Glutamatergic neuron (in vitro differentiated cells): Measurements from ENCODE around the gene C1orf232. TPM values are rescaled to one million over a fixed set of nuclear protein-coding genes. Genes with fewer than 3 reads are reported as not detected.

ENCODE experiments used
- DNase-seq: peaks from one replicate; pipeline ENCODE4 v3.0.0; 2022
- H3K27ac Mint-ChIP-seq: one replicate; pipeline ENCODE4 v1.8.0; 2020; ENCODE audit warnings: mild to moderate bottlenecking, mixed read lengths, inconsistent platforms; ENCODE audit not compliant: unreplicated experiment
- H3K27me3 Mint-ChIP-seq: one replicate; pipeline ENCODE4 v1.8.0; 2020; ENCODE audit warnings: mild to moderate bottlenecking, moderate library complexity, mixed read lengths, inconsistent platforms; ENCODE audit not compliant: unreplicated experiment
- H3K36me3 Mint-ChIP-seq: one replicate; pipeline ENCODE4 v1.8.0; 2020; ENCODE audit warnings: mild to moderate bottlenecking, mixed read lengths, inconsistent platforms; ENCODE audit not compliant: unreplicated experiment
- H3K4me1 Mint-ChIP-seq: one replicate; pipeline ENCODE4 v1.8.0; 2020; ENCODE audit warnings: mild to moderate bottlenecking, low read depth, mixed read lengths, inconsistent platforms; ENCODE audit not compliant: unreplicated experiment
- H3K4me3 Mint-ChIP-seq: one replicate; pipeline ENCODE4 v1.8.0; 2020; ENCODE audit warnings: mild to moderate bottlenecking, mixed read lengths, inconsistent platforms; ENCODE audit not compliant: unreplicated experiment
- H3K9me3 Mint-ChIP-seq: one replicate; pipeline ENCODE4 v1.8.0; 2020; ENCODE audit warnings: mild to moderate bottlenecking, moderate library complexity, mixed read lengths, inconsistent platforms; ENCODE audit not compliant: unreplicated experiment
- total RNA-seq: library from RNA; stranded (reverse); fragmentation: NEBNext Ultra II Directional; extraction: Animal tissue kit (Norgen Biotek cat#: 25700); gene quantifications from one replicate; pipeline ENCODE4 v1.2.1, GENCODE V29; 2021; ENCODE audit not compliant: unreplicated experiment
- TF ChIP-seq, protein P1 (sequence below): fragments of 200-600 bp; sonication (generic); IDR thresholded peaks from one replicate; pipeline ENCODE4 v1.5.0; 2021; ENCODE audit not compliant: partially characterized antibody, unreplicated experiment

The C1orf232 gene
- total RNA-seq, 1 donor from 2014 or later: not detected

DNA sequence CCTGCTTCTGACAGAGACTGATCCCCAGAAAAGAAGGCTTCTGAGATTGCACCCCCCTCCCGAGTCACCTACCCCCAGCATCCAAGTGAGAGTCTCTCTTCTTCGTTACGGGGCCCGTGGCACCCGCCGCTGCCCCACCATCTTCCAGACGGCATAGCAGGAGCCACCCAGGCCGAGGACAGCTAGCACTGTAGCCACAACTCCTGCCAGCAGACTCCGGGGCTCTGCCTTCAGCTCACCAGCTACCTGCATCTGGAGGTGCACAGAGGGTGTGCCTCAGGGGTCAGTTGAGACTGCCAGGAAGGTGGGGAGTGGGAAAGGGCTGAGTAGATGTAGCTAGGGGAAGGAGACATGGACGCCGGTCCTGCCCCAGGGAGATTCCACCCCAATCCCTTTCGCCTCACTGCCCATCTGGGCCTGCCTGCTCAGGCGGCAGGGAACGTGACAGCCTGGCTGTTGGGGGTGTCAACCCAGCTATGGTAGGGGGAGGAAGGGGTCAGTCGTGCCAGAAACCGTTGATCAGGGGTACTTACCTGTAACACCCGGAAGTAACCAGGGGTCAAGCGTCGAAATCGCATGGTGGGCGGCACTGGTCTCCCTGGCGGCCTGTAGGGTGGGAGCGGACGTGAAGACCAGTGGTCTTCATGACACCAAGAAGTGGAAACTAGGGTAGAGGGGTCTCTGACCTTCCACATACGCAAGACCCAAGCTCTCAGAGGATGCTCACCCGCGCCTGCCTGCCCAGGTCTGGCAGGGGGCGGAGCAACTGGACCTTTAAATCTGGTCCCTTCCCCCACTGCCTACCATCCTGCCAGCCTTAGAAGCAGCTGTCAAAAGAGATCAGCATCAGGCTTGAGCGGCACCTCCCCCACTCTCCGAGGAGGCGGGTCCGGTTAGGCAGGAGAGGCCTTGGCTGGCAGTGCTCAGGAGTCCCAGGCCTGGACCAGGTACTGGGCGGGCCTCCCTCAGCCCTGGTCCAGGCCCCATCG is 2.6 kb upstream of the C1orf232 start, which contains the start of gene ZNF593OS:
Gene ZNF593OS (minus strand): TSS at position 749 of the 989 bp plus-strand sequence. CDS start 171 bp downstream, at position 578.
- Mint-ChIP-seq H3K9me3 (peaks cover 3% of the 10 kb centered on the region), H3K36me3 (no peaks in the 10 kb centered on the region), H3K4me1 (peaks cover 9% of the 10 kb centered on the region), H3K27me3 (peaks cover 13% of the 10 kb centered on the region), H3K27ac (peak within 1 kb of the TSS; percentile 70), H3K4me3 (peak within 1 kb of the TSS; percentile 93)
- TF ChIP-seq, protein P1, sequence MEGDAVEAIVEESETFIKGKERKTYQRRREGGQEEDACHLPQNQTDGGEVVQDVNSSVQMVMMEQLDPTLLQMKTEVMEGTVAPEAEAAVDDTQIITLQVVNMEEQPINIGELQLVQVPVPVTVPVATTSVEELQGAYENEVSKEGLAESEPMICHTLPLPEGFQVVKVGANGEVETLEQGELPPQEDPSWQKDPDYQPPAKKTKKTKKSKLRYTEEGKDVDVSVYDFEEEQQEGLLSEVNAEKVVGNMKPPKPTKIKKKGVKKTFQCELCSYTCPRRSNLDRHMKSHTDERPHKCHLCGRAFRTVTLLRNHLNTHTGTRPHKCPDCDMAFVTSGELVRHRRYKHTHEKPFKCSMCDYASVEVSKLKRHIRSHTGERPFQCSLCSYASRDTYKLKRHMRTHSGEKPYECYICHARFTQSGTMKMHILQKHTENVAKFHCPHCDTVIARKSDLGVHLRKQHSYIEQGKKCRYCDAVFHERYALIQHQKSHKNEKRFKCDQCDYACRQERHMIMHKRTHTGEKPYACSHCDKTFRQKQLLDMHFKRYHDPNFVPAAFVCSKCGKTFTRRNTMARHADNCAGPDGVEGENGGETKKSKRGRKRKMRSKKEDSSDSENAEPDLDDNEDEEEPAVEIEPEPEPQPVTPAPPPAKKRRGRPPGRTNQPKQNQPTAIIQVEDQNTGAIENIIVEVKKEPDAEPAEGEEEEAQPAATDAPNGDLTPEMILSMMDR: no peak
- DNase-seq: peak; percentile 65

DNA sequence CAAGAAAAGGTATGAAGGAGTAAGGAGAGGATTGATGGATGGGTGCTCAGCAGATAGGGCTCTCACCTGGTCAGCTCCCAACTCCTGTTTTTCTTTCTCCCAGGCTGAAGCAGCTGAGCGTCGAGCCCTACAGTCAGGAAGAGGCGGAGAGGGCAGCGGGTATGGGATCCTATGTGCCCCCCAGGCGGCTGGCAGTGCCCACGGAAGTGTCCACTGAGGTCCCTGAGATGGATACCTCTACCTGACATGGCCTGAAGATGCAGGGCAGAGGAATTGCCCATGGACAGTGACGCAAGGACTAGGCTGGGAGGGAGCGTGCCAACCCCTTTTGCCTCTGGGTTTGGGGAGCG is 1.7 kb upstream of the C1orf232 start:
- no peak for DNase-seq
- peak overlapping the region; percentile 84 for H3K27ac Mint-ChIP-seq
- peaks cover 3% of the 10 kb centered on the region for H3K9me3 Mint-ChIP-seq
- H3K27me3 Mint-ChIP-seq: peaks cover 13% of the 10 kb centered on the region
- H3K4me3 Mint-ChIP-seq: peak overlapping the region; percentile 93
- TF ChIP-seq, protein P1: no peak
- no peaks in the 10 kb centered on the region for H3K36me3 Mint-ChIP-seq
- H3K4me1 Mint-ChIP-seq: peaks cover 9% of the 10 kb centered on the region

DNA sequence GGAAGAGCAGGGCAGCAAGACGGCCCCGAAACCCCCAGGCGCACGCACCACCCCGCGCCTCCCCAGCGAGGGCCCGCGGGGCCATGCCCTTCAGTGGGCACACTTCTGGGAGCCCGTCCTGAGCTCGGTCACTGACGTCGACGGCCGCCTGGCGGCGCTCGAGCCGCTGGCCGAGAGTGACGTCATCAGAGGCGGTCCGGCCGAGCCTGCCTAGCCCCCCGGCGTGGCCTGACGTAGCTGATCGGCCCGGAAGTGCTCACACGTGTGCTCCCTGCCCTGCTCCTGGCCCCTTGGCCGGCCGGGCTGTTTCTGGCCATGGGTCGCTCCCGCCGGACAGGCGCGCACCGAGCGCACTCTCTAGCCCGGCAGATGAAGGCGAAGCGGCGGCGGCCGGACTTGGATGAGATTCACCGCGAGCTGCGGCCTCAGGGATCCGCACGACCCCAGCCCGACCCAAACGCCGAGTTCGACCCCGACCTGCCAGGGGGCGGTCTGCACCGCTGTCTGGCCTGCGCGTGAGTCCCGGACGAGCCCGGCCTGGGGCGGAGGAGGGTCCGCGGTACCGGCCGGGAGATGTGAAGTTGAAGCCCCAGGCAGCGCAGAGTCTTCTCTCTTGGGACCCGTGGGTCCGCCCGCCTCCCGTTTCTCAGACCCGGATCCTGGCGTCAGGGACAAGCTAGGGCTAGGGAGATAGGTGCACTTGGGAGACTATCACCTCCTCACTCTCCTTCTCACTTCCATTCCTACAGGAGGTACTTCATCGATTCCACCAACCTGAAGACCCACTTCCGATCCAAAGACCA is 1.1 kb upstream of the C1orf232 start, which contains the start of gene ZNF593:
Gene ZNF593 (plus strand): TSS at position 240 of the 803 bp plus-strand sequence. CDS start 76 bp downstream, at position 316.
- Mint-ChIP-seq H3K27me3 (peaks cover 13% of the 10 kb centered on the region), H3K9me3 (peaks cover 3% of the 10 kb centered on the region), H3K27ac (peak within 1 kb of the TSS; percentile 84), H3K4me1 (peaks cover 14% of the 10 kb centered on the region), H3K4me3 (peak within 1 kb of the TSS; percentile 93), H3K36me3 (no peaks in the 10 kb centered on the region)
- TF ChIP-seq, protein P1: peak; percentile 97
- DNase-seq: peak; percentile 94

GRCh38 chr1:26169198-26169554 is 413 bp upstream of the C1orf232 start:
- Mint-ChIP-seq H3K4me3 (peak overlapping the region; percentile 67), H3K27me3 (peaks cover 17% of the 10 kb centered on the region), H3K4me1 (peaks cover 18% of the 10 kb centered on the region), H3K36me3 (no peaks in the 10 kb centered on the region), H3K27ac (no peak overlapping the region), H3K9me3 (peaks cover 3% of the 10 kb centered on the region)
- DNase-seq: no peak
- TF ChIP-seq, protein P1: no peak
